ENCODE measurements around the gene NDUFA7. TPM values are rescaled to one million over a fixed set of nuclear protein-coding genes. Genes with fewer than 3 reads are reported as not detected.

Gene NDUFA7
- 10 to 100 TPM; 18.9 to 19.6 TPM for total RNA-seq
- 10 to 100 TPM; 33.8 to 53.0 TPM for polyA plus RNA-seq
- long read RNA-seq, donor 1, partial matches to known transcripts = 4 of 6 reads
- long read RNA-seq, donor 1, other reads (novel, unspliced or antisense) = 0 of 6 reads
- long read RNA-seq, donor 2, partial matches to known transcripts = 1 of 5 reads
- long read RNA-seq, donor 2, other reads (novel, unspliced or antisense) = 0 of 5 reads

DNA sequence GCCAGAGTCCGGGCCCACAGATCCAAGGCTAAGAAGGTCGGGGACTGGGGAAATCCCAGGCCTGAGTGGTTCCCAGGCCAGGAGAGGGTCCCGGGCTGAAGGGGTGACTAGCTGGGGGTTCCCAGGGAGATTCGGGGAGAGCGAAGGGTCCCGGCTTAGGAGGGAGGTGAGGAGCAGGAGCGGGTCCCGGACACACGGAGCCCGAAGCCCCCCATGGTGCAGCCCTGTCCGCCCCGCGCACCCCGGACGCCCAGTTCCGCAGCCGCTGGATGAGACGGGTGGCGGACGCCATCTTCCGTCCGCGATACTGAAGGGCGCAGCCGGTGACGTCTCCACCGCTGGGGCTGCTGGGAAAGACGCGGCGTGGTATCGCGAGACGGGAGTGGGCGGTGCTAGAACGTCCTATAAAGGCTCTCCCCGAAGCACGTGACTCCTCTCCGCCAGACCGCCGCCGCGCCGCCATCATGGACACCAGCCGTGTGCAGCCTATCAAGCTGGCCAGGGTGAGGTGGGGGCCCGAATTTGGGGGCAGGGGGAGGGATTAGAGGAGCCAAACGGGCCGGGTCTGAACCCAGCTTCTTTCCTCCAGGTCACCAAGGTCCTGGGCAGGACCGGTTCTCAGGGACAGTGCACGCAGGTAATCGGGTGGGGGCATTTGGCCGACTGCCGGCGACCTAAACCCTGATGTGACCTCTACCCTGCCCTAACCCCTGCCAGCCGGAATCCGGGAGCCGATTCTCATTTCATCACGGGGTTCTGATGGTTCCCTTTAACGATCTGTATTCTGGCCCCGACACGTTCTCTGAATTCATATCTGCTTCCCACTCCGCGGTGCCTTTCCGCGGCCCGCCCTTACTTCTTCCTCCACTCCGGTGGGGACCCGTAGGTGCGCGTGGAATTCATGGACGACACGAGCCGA lies at the start of gene NDUFA7, which contains the start of gene RPS28:
Gene NDUFA7 (minus strand): TSS at position 309 of the 919 bp plus-strand sequence. CDS start 17 bp downstream, at position 292.
Gene RPS28 (plus strand): TSS at position 430 of the 919 bp plus-strand sequence. CDS start 35 bp downstream, at position 465.
- Histone ChIP-seq H3K4me1 (ENCODE audit: control insufficient read depth in 1 of 2, insufficient read depth in 2 of 2, low read length in 2 of 2) (no peaks in the 10 kb centered on the region), H3K4me3 (ENCODE audit: low read length in 2 of 2) (peak within 1 kb of the TSS; percentile 80 to 83), H3K36me3 (ENCODE audit: control insufficient read depth in 1 of 2, insufficient read depth in 2 of 2, low read length in 1 of 2) (no peaks in the 10 kb centered on the region), H3K27ac (ENCODE audit: low read depth in 1 of 2, low read length in 2 of 2) (peak within 1 kb of the TSS; percentile 17 to 58), H3K27me3 (ENCODE audit: control insufficient read depth in 1 of 2, insufficient read depth in 2 of 2, low read length in 1 of 2) (no peaks in the 10 kb centered on the region), H3K9me3 (ENCODE audit: control insufficient read depth, low read length) (no peaks in the 10 kb centered on the region)
- ATAC-seq (ENCODE audit: low FRiP score) = peak; percentile 98
- WGBS, 2 donors = 0 to 1% methylated on average over 72 of the region's 72 CpGs
- intact Hi-C loops (cut with DNase I) = no loop called here
- DNase-seq = peak; percentile 98 to 99

DNA sequence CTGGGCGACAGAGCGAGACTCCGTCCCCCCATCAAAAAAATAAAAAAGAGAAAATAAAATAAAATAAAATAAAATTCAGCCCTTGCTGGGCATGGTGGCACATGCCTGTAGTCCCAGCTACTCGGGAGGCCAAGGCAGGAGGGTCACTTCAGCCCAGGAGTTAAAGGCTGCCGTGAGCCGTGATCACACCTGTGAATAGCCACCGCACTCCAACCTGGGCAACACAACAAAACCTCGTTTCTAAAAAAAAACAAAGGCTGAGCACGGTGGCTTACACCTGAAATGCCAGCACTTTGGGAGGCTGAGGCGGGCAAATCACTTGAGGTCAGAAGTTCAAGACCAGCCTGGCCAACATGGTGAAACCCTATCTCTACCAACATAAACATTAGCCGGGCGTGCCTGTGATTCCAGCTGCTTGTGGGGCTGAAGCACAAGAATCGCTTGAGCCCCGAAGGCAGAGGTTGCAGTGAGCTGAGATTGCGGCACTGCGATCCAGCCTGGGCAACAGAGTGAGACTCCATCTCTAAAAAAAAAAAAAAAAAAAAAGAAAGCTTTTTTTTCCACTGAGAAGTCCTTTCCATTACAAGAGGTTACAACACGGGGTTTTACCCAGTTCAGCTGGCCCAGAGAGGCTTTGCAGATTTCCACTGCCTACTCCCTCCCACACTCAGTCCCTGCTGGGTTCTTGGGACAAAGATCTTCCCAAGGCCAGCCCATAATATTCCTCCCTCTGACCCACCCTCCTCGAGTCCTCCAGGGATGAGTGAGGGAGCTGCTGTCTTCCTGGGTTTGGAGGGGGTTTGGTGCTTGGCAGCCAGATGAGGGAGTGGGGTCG lies 49.2 kb upstream of the NDUFA7 start:
- 89% methylated on average over 19 of the region's 19 CpGs for WGBS, 2 donors
- H3K9me3 ChIP-seq (ENCODE audit: control insufficient read depth, low read length) = no peaks in the 10 kb centered on the region
- no peak overlapping the region for H3K4me3 ChIP-seq (ENCODE audit: low read length in 2 of 2)
- ATAC-seq (ENCODE audit: low FRiP score) (peak; percentile 56), DNase-seq (no peak)
- no peaks in the 10 kb centered on the region for H3K36me3 ChIP-seq (ENCODE audit: control insufficient read depth in 1 of 2, insufficient read depth in 2 of 2, low read length in 1 of 2)
- intact Hi-C loops (cut with DNase I) = no loop called here
- no peaks in the 10 kb centered on the region for H3K27me3 ChIP-seq (ENCODE audit: control insufficient read depth in 1 of 2, insufficient read depth in 2 of 2, low read length in 1 of 2)
- H3K27ac ChIP-seq (ENCODE audit: low read depth in 1 of 2, low read length in 2 of 2) = no peak overlapping the region
- H3K4me1 ChIP-seq (ENCODE audit: control insufficient read depth in 1 of 2, insufficient read depth in 2 of 2, low read length in 2 of 2) = no peaks in the 10 kb centered on the region

DNA sequence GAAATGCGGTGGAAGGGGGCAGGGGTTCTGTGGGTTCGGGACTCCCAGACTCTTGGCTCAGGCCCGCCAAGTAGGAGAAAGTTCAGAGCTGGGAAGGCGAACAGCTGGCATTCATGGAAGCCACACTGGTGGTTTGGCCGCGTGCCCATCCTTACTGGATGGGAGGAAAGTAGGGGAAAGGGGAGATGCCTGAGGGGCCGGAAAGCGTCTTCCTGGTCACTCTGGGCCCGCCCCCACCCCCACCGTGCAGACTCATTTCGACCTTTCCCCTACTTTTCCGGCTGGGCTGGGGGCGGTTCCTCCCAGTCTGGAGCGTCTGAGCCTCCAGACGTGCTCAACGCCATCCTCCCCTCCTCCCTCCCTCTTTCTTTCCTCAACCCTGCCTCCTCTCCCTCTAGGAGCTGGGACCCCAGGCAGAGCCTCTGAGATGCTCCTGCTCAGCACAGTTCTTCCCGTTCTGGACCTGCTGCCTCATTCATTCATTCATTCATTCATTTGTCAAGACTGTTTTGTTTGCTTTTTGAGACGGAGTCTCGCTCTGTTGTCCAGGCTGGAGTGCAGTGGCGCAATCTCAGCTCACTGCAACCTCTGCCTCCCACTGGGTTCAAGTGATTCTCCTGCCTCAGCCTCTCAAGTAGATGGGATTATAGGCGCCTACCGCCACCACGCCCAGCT lies 46.3 kb upstream of the NDUFA7 start:
- ATAC-seq (ENCODE audit: low FRiP score) (peak; percentile 37), DNase-seq (peak; percentile 89 to 94)
- H3K27me3 ChIP-seq (ENCODE audit: control insufficient read depth in 1 of 2, insufficient read depth in 2 of 2, low read length in 1 of 2) = no peaks in the 10 kb centered on the region
- no peaks in the 10 kb centered on the region for H3K36me3 ChIP-seq (ENCODE audit: control insufficient read depth in 1 of 2, insufficient read depth in 2 of 2, low read length in 1 of 2)
- H3K4me1 ChIP-seq (ENCODE audit: control insufficient read depth in 1 of 2, insufficient read depth in 2 of 2, low read length in 2 of 2) = no peaks in the 10 kb centered on the region
- no peak overlapping the region for H3K27ac ChIP-seq (ENCODE audit: low read depth in 1 of 2, low read length in 2 of 2)
- intact Hi-C loops (cut with DNase I) = no loop called here
- H3K9me3 ChIP-seq (ENCODE audit: control insufficient read depth, low read length) = no peaks in the 10 kb centered on the region
- 20% methylated on average over 21 to 23 of the region's 23 CpGs for WGBS, 2 donors
- H3K4me3 ChIP-seq (ENCODE audit: low read length in 2 of 2) = no peak overlapping the region

DNA sequence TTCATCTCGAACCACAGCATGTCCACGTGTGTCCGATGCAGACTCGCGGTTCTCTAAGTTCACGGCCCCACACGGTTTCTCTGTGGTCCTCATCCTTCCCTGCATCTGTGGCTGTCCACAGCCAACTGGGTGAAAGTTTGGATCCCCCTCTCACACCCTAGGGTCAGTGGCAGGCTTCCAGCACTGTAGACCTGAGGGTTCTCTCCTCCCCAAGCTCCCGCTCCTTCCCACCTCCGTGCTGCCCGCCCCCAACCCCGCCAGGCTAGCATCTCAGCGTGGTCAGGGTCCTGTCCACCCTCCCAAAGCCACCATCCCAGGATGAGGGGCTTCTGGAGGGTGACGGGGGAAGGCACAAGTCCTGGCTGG lies 45.8 kb upstream of the NDUFA7 start:
- H3K4me3 ChIP-seq (ENCODE audit: low read length in 2 of 2) = no peak overlapping the region
- DNase-seq (peak in 1 of 2 donors; percentile 78), ATAC-seq (ENCODE audit: low FRiP score) (peak; percentile 2)
- H3K27ac ChIP-seq (ENCODE audit: low read depth in 1 of 2, low read length in 2 of 2) = peak overlapping the region in 1 of 2 donors; percentile 27
- intact Hi-C loops (cut with DNase I) = no loop called here
- no peaks in the 10 kb centered on the region for H3K27me3 ChIP-seq (ENCODE audit: control insufficient read depth in 1 of 2, insufficient read depth in 2 of 2, low read length in 1 of 2)
- no peaks in the 10 kb centered on the region for H3K36me3 ChIP-seq (ENCODE audit: control insufficient read depth in 1 of 2, insufficient read depth in 2 of 2, low read length in 1 of 2)
- no peaks in the 10 kb centered on the region for H3K9me3 ChIP-seq (ENCODE audit: control insufficient read depth, low read length)
- WGBS, 2 donors = 39 to 47% methylated on average over 13 of the region's 13 CpGs
- H3K4me1 ChIP-seq (ENCODE audit: control insufficient read depth in 1 of 2, insufficient read depth in 2 of 2, low read length in 2 of 2) = no peaks in the 10 kb centered on the region

DNA sequence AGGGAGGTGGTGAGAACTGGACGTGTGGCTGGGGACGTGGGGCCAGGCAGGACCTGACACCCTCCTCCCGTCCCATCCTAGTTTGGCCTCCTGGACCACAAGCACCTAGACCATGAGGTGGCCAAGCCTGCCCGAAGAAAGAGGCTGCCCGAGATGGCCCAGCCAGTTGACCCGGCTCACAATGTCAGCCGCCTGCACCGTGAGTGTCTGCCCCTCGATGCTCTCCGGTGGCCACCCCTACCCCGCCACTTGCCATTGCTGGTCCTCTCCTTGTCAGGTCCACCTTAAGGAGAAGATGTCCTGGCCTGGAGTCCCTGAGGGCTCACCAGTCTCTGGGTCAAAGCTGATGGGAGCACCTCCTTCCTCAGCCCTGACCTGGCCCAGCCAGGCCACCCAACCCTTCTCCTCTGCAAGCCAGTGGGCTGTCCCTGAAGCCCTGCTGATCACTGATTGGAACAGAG lies 45.0 kb upstream of the NDUFA7 start:
- intact Hi-C loops (cut with DNase I) = no loop called here
- no peaks in the 10 kb centered on the region for H3K9me3 ChIP-seq (ENCODE audit: control insufficient read depth, low read length)
- H3K27me3 ChIP-seq (ENCODE audit: control insufficient read depth in 1 of 2, insufficient read depth in 2 of 2, low read length in 1 of 2) = no peaks in the 10 kb centered on the region
- no peaks in the 10 kb centered on the region for H3K4me1 ChIP-seq (ENCODE audit: control insufficient read depth in 1 of 2, insufficient read depth in 2 of 2, low read length in 2 of 2)
- WGBS, 2 donors = 93 to 97% methylated on average over 11 of the region's 11 CpGs
- DNase-seq (no peak), ATAC-seq (ENCODE audit: low FRiP score) (no peak)
- no peaks in the 10 kb centered on the region for H3K36me3 ChIP-seq (ENCODE audit: control insufficient read depth in 1 of 2, insufficient read depth in 2 of 2, low read length in 1 of 2)
- no peak overlapping the region for H3K4me3 ChIP-seq (ENCODE audit: low read length in 2 of 2)
- H3K27ac ChIP-seq (ENCODE audit: low read depth in 1 of 2, low read length in 2 of 2) = no peak overlapping the region

DNA sequence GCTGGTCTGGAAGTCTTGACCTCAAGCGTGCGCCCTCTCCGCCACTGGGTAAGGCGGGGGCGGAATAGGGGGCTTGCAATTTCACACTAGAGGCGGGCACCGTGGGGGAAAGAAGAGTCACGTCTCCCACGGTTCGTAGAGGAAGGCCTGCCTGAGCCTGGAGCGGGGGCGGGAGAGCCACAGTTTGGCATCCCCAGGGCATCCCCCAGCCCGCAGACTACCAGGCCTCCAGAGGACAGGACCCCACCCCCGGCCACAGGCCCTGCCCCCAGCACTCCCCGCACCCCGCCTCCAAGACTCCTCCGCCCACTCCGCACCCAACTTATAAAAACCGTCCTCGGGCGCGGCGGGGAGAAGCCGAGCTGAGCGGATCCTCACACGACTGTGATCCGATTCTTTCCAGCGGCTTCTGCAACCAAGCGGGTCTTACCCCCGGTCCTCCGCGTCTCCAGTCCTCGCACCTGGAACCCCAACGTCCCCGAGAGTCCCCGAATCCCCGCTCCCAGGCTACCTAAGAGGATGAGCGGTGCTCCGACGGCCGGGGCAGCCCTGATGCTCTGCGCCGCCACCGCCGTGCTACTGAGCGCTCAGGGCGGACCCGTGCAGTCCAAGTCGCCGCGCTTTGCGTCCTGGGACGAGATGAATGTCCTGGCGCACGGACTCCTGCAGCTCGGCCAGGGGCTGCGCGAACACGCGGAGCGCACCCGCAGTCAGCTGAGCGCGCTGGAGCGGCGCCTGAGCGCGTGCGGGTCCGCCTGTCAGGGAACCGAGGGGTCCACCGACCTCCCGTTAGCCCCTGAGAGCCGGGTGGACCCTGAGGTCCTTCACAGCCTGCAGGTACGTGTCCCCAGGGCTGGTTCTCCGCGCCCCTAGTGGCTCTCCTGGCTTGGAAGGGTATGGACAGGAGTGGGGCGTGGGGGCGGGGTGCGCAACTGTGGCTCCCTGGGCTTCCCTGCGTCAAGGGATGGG lies 42.9 kb upstream of the NDUFA7 start, which contains the start of gene ANGPTL4:
Gene ANGPTL4 (plus strand): TSS at position 353 of the 969 bp plus-strand sequence. CDS start 167 bp downstream, at position 520.
- 1% methylated on average over 77 to 81 of the region's 81 CpGs for WGBS, 2 donors
- intact Hi-C loops (cut with DNase I) = loop anchor here in 1 of 2 donors (2.0 kb wide), 1 partner anchor 27 kb away; the partner anchor contains the start of gene RAB11B
- H3K4me1 ChIP-seq (ENCODE audit: control insufficient read depth in 1 of 2, insufficient read depth in 2 of 2, low read length in 2 of 2) = no peaks in the 10 kb centered on the region

More for the DNA sequence above, 42.9 kb upstream of the NDUFA7 start, which contains the start of gene ANGPTL4:
- peak within 1 kb of the TSS in 1 of 2 donors; percentile 62 for H3K27ac ChIP-seq (ENCODE audit: low read depth in 1 of 2, low read length in 2 of 2)
- DNase-seq (peak; percentile 87 to 91), ATAC-seq (ENCODE audit: low FRiP score) (peak; percentile 72)
- no peaks in the 10 kb centered on the region for H3K27me3 ChIP-seq (ENCODE audit: control insufficient read depth in 1 of 2, insufficient read depth in 2 of 2, low read length in 1 of 2)
- no peaks in the 10 kb centered on the region for H3K36me3 ChIP-seq (ENCODE audit: control insufficient read depth in 1 of 2, insufficient read depth in 2 of 2, low read length in 1 of 2)
- H3K4me3 ChIP-seq (ENCODE audit: low read length in 2 of 2) = peak within 1 kb of the TSS; percentile 1 to 6
- H3K9me3 ChIP-seq (ENCODE audit: control insufficient read depth, low read length) = no peaks in the 10 kb centered on the region

Measured in aorta (tissue), 5 donors.